Calu3 (cell line): ENCODE data around the gene WRAP53. TPM values are rescaled to one million over a fixed set of nuclear protein-coding genes. Genes with fewer than 3 reads are reported as not detected.

ENCODE experiments used
- BruUV-seq: library from RNA; stranded (reverse); fragments of 400-500 nt; replicated peaks from 2 replicates; lab custom pipeline; 2021; lab: Mats Ljungman, UMichigan
- CTCF ChIA-PET: fragments of 300-600 bp; sonication (Branson Sonifier 250); formaldehyde crosslinking; loops from one replicate; lab custom pipeline; 2022; ENCODE audit warnings: antibody characterized with exemption; lab: Charles Lee
- DNase-seq: peaks from one replicate; pipeline ENCODE4 v3.0.0; 2022
- H3K27ac Mint-ChIP-seq: one replicate; pipeline ENCODE4 v1.8.0; 2022; ENCODE audit warnings: mixed read lengths; ENCODE audit not compliant: unreplicated experiment
- H3K27me3 Mint-ChIP-seq: one replicate; pipeline ENCODE4 v1.8.0; 2022; ENCODE audit warnings: mixed read lengths; ENCODE audit not compliant: unreplicated experiment
- H3K36me3 Mint-ChIP-seq: one replicate; pipeline ENCODE4 v1.8.0; 2022; ENCODE audit warnings: mild to moderate bottlenecking, moderate library complexity, mixed read lengths; ENCODE audit not compliant: insufficient read depth, unreplicated experiment
- H3K4me1 Mint-ChIP-seq: one replicate; pipeline ENCODE4 v1.8.0; 2022; ENCODE audit warnings: mild to moderate bottlenecking, low read depth, mixed read lengths; ENCODE audit not compliant: unreplicated experiment
- H3K4me3 Mint-ChIP-seq: one replicate; pipeline ENCODE4 v1.8.0; 2022; ENCODE audit warnings: mild to moderate bottlenecking, low read depth, moderate library complexity, mixed read lengths; ENCODE audit not compliant: unreplicated experiment
- H3K9me3 Mint-ChIP-seq: one replicate; pipeline ENCODE4 v1.8.0; 2022; ENCODE audit warnings: low read depth, mixed read lengths; ENCODE audit not compliant: unreplicated experiment
- intact Hi-C: fragments of 100-400 bp; cut with micrococcal nuclease; formaldehyde crosslinking; loops from one replicate; pipeline ENCODE4 v1.10.0; 2022; ENCODE audit not compliant: unreplicated experiment
- total RNA-seq: library from RNA; stranded (reverse); gene quantifications from 2 replicates; pipeline ENCODE4 v1.2.3, GENCODE V29; 2022
- TF ChIP-seq, protein P1 (sequence below): fragments of 200-600 bp; IDR thresholded peaks from one replicate; pipeline ENCODE4 v1.8.0; 2022; ENCODE audit warnings: antibody characterized with exemption; ENCODE audit not compliant: unreplicated experiment

WRAP53 gene
- total RNA-seq, 1 experiment from 2014 or later: 10.1 TPM

DNA sequence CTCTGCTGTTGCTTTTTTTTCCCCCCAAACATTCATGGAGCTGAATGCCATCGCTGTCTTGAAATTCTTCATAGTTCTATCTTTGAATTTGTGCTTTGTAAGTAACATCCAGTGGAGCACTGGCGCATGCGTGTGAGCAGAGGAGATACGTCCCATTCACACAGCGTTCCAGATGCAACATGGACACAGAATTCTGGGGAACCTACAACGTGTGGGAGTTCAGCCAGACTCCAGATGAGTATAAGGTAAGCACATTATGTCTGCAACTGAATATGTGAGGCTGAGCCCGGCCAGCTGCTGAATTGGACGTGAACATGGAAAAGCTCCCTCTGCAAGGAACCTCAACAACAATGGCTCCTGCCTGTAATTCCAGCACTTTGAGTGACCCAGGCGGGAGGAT, 41.8 kb upstream of the WRAP53 start:
- TF ChIP-seq, protein P1, sequence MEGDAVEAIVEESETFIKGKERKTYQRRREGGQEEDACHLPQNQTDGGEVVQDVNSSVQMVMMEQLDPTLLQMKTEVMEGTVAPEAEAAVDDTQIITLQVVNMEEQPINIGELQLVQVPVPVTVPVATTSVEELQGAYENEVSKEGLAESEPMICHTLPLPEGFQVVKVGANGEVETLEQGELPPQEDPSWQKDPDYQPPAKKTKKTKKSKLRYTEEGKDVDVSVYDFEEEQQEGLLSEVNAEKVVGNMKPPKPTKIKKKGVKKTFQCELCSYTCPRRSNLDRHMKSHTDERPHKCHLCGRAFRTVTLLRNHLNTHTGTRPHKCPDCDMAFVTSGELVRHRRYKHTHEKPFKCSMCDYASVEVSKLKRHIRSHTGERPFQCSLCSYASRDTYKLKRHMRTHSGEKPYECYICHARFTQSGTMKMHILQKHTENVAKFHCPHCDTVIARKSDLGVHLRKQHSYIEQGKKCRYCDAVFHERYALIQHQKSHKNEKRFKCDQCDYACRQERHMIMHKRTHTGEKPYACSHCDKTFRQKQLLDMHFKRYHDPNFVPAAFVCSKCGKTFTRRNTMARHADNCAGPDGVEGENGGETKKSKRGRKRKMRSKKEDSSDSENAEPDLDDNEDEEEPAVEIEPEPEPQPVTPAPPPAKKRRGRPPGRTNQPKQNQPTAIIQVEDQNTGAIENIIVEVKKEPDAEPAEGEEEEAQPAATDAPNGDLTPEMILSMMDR: no peak
- Mint-ChIP-seq H3K4me1 (peaks cover 16% of the 10 kb centered on the region), H3K27me3 (peaks cover 41% of the 10 kb centered on the region), H3K27ac (no peak overlapping the region), H3K4me3 (no peak overlapping the region), H3K9me3 (no peaks in the 10 kb centered on the region), H3K36me3 (no peaks in the 10 kb centered on the region)
- intact Hi-C loops: no loop called here
- CTCF ChIA-PET: no interaction called here
- DNase-seq: no peak
- BruUV-seq: no TSS peak

DNA sequence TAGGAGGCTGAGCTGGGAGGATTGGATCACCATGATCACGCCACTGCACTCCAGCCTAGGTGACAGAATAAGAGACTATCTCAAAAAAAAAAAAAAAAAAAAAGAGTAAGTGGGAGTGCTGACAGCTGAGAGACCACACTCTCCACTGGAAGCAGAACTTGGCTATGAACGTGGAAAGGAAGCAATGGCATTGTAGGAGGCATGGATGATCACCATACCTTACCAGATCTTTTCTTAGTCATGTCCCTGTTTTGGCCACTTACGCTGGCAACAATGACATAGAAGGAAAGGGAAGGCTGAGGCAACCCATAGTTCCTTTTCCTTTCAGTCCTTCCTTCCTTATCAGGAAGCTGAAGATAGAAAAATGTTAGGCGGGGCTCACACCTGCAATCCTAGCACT, 41.3 kb upstream of the WRAP53 start:
- intact Hi-C loops: no loop called here
- DNase-seq: no peak
- no peak overlapping the region for H3K27ac Mint-ChIP-seq
- H3K4me3 Mint-ChIP-seq: no peak overlapping the region
- TF ChIP-seq, protein P1: no peak
- CTCF ChIA-PET: interaction anchor here (0.7 kb wide), 1 partner anchor 32 kb away, joined by 3 read pairs; no protein-coding TSS in a partner anchor
- no peaks in the 10 kb centered on the region for H3K36me3 Mint-ChIP-seq
- H3K9me3 Mint-ChIP-seq: no peaks in the 10 kb centered on the region
- H3K4me1 Mint-ChIP-seq: peaks cover 16% of the 10 kb centered on the region
- BruUV-seq: no TSS peak
- peaks cover 47% of the 10 kb centered on the region for H3K27me3 Mint-ChIP-seq

DNA sequence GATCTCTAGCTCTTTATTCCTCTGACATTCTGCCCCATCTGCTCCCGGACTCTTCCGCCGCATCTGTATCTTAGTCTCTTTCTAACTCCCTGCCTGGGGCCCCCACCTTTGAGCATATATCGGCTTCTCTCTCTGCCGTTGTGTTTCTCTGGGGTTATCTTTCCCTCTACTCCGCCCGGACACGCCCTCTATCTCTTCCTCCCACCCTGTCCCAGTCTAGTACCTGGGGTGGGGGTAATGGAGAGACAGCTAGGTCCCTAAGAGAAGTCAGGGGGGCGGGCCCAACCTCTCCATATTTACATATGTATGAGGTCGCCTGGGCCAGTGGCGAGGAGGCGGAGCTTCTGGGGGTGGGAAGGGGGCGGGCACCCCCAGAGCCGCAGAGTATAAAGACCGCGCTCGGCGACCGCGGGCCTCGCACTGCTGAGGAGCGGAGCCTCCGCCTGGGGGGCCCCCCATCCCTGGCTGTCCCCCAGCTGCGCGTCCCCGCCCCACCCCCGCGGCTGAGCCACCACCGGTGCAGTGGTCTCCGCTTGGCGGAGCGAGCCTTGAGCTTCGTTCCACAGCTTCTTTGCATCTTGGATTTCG, 37.7 kb upstream of the WRAP53 start, which contains the start of gene ATP1B2:
TSS of gene ATP1B2 (plus strand) at position 418 of the 588 bp plus-strand sequence. CDS start 593 bp downstream, outside the sequence.
- Mint-ChIP-seq H3K9me3 (no peaks in the 10 kb centered on the region), H3K4me1 (peaks cover 16% of the 10 kb centered on the region), H3K4me3 (peak within 1 kb of the TSS; percentile 68), H3K36me3 (no peaks in the 10 kb centered on the region), H3K27me3 (peaks cover 83% of the 10 kb centered on the region), H3K27ac (no peak within 1 kb of the TSS)
- CTCF ChIA-PET: interaction anchor here (0.6 to 0.9 kb wide), 4 partner anchors 9 to 37 kb away, joined by 3 to 6 read pairs (median 4); partner anchors contain the start of gene FXR2
- intact Hi-C loops: no loop called here
- TF ChIP-seq, protein P1: no peak
- DNase-seq: peak; percentile 24
- BruUV-seq: no TSS peak

DNA sequence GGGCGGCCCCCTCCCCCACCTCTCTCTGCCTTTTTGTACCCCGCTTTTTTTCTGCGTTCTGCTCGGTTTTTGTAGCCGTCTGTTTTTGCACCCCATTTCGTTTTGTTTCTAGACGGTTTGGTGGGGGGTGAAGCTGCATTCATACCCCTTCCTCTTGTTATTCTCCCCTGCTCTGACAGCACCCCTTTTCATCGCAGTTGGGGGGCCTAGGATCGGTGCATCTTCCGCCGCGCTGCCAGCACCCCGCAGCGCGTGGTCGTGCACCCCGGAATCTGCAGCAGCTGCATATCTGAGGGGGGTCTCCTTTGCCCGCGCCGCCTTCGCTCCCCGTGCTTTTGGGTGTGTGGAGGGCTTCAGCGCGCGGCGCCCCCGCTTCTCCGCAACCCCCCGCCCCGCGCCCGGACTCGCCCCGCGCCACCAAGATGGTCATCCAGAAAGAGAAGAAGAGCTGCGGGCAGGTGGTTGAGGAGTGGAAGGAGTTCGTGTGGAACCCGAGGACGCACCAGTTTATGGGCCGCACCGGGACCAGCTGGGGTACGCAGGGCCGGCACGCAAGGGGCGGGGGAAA, 37.1 kb upstream of the WRAP53 start:
- peak overlapping the region; percentile 68 for H3K4me3 Mint-ChIP-seq
- no peak overlapping the region for H3K27ac Mint-ChIP-seq
- CTCF ChIA-PET: interaction anchor here (0.6 to 0.9 kb wide), 4 partner anchors 13 to 120 kb away, joined by 3 to 6 read pairs (median 4); partner anchors contain the start of gene FXR2
- no TSS peak for BruUV-seq
- H3K9me3 Mint-ChIP-seq: no peaks in the 10 kb centered on the region
- H3K4me1 Mint-ChIP-seq: peaks cover 16% of the 10 kb centered on the region
- intact Hi-C loops: no loop called here
- DNase-seq: no peak
- peaks cover 86% of the 10 kb centered on the region for H3K27me3 Mint-ChIP-seq
- H3K36me3 Mint-ChIP-seq: no peaks in the 10 kb centered on the region
- TF ChIP-seq, protein P1: no peak
